ENCODE measurements around the gene EIF2S3.

- TF ChIP-seq CTCF (IDR thresholded peaks at IDR 0.05) (no peak), POLR2A (IDR thresholded peaks at IDR 0.05) (no peak)
These were observed 49.7 kb upstream of the EIF2S3 start for GRCh38 chrX:24005028-24005427.

All from Peyer's patch (tissue), 4 donors.